Fibroblast of lung (primary cell): ENCODE results near the gene SYTL3.

Experiments used
- EZH2 ChIP-seq: IDR thresholded peaks from 2 replicates; pipeline ENCODE4 v1.5.1; 2012; ENCODE audit warnings: low read length, control low read depth, mild to moderate bottlenecking; ENCODE audit errors: missing control alignments
- TF ChIP-seq, protein P1 (sequence below), 2 donors: IDR thresholded peaks in 1 of 2; conservative IDR thresholded peaks in 1 of 2; 1 replicate in 1 of 2; 2 replicates in 1 of 2; pipeline ENCODE4 v1.5.1; 2011 to 2012; ENCODE audit warnings: low read length in 2 of 2, control low read depth in 1 of 2, inconsistent platforms in 1 of 2, low read depth in 1 of 2, mild to moderate bottlenecking in 1 of 2

DNA sequence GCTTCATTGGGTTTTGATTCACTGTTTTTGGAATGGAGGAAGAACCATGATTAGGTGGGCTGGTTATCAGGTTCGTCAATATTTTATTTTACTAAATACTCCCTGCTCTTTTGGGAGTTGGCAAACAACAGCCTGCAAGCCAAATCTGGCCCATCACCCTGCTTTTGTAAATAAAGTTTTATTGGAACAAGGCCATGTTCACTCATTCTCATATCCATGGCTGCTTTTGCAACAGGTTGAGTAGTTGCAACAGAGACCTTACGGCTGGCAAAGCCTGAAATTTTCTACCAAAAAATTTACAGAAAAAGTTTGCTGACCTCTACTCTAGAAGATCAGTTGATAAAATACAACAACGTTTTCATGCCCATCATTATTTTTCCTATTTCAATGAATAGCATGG is 45.1 kb downstream of the SYTL3 start:
- TF ChIP-seq, protein P1, sequence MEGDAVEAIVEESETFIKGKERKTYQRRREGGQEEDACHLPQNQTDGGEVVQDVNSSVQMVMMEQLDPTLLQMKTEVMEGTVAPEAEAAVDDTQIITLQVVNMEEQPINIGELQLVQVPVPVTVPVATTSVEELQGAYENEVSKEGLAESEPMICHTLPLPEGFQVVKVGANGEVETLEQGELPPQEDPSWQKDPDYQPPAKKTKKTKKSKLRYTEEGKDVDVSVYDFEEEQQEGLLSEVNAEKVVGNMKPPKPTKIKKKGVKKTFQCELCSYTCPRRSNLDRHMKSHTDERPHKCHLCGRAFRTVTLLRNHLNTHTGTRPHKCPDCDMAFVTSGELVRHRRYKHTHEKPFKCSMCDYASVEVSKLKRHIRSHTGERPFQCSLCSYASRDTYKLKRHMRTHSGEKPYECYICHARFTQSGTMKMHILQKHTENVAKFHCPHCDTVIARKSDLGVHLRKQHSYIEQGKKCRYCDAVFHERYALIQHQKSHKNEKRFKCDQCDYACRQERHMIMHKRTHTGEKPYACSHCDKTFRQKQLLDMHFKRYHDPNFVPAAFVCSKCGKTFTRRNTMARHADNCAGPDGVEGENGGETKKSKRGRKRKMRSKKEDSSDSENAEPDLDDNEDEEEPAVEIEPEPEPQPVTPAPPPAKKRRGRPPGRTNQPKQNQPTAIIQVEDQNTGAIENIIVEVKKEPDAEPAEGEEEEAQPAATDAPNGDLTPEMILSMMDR (conservative IDR thresholded peaks at IDR 0.05 in 1 of 2, IDR thresholded peaks at IDR 0.05 in 1 of 2; ENCODE audit: low read depth in 1 of 2, low read length in 2 of 2), result no peak
- TF ChIP-seq EZH2, result no peak
